Measurements from ENCODE around the gene AK4.
A peak's percentile ranks its signal among the peaks of the same experiment; 100 is the strongest.
"Not testable (repeated sequence)": the region's sequence is repeated elsewhere in the genome, so short reads cannot be mapped to it uniquely, and the experiment has no call there.

The AK4 gene

DNA sequence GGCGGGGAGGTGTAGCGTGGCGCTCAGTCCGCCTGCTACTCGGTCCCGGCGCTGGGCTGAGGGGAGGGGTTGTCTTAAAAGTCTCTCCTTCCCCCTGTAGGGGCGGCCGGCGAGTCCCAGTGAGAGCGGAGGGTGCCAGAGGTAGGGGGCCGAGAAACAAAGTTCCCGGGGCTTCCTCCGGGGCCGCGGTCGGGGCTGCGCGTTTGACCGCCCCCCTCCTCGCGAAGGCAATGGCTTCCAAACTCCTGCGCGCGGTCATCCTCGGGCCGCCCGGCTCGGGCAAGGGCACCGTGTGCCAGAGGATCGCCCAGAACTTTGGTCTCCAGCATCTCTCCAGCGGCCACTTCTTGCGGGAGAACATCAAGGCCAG, at the start of gene AK4:
Gene AK4 (plus strand): TSS at position 26 of the 370 bp plus-strand sequence. CDS start 205 bp downstream, at position 231.
- DNase-seq (ENCODE audit: low read depth in 2 of 2) = not testable (repeated sequence)

GRCh38 chr1:65103807-65104206, 44.2 kb upstream of the AK4 start:
- DNase-seq (ENCODE audit: low read depth in 2 of 2) = no peak

DNA sequence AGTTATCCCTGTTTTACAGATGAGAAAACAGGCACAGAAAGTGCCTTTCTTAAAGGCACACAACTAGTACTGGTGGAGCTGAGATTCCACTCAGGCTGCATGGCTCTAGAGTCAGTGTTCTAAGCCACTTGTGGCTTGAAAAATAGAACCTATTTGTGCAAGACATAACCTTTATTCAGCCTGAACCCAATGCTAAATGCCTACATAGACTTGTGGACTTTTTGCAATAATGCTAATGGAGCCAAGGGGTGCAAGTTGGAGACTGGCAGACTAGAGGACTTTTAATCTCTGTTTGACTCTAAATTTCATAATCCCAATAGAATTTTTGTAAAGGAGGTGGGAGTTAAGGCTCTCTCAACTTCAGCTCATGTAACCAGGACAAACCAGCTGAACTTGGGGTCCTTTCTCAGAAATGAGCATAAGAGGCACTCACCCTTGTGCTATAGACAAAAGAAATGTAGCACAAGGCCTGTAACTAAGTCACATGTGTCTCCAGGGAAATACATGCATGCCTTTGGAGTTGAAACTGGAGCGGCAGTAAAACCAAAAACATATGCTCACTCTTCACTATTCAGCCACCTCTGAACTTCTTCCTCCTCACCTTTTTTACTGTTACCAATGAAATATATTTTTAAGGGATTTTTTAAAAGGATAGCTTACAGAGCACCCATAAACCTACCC, 43.0 kb upstream of the AK4 start:
- DNase-seq (ENCODE audit: low read depth in 2 of 2) = no peak

- DNase-seq (ENCODE audit: low read depth in 2 of 2) = no peak
These were observed 42.4 kb upstream of the AK4 start for GRCh38 chr1:65105596-65105995.

- DNase-seq (ENCODE audit: low read depth in 2 of 2) = no peak
These were observed 39.9 kb upstream of the AK4 start for GRCh38 chr1:65108025-65108642.

GRCh38 chr1:65109487-65109886, 38.5 kb upstream of the AK4 start:
- DNase-seq (ENCODE audit: low read depth in 2 of 2) = no peak

GRCh38 chr1:65112811-65113210, 35.2 kb upstream of the AK4 start:
- no peak for DNase-seq (ENCODE audit: low read depth in 2 of 2)

DNA sequence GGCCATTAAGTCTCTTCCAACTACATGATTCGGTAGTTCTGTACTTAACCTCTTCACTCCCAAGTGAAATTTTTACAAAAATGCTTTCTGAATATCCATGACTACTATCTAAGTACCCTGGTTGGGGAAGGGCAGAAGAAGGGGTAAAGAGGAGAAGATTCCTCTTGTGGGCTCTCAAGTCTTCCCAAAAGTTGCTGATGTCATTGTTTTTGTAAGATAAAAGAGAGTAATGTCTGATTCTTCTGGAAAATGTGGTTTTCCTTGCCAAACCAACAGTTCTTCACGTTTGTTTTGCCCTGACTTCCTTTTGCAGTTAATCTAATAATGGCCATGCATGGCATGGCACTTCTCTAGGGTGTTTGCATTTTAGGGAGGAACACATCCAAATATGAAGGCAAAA, 34.7 kb upstream of the AK4 start:
- no peak for DNase-seq (ENCODE audit: low read depth in 2 of 2)

- DNase-seq (ENCODE audit: low read depth in 2 of 2) = no peak
These were observed 33.7 kb upstream of the AK4 start for GRCh38 chr1:65114322-65114721.

DNA sequence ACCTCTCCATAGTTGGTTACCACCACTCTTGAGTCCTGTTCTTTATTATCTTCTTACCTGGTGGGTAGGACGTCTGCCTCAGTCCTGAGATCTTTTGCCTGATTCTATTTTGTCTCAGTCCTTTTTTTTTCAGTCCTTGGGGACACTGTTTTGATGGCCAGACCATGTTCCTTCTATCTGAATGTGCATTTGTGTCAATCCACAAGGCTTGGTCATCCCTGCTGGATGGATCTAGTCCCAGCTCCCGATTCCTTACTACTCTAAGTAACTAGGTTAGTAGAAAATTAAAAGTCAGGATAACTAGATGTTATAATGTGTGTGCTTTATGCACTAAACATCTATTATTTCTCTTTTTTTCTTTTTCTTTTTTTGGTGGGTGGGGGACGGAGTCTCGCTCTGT, 28.1 kb upstream of the AK4 start:
- DNase-seq (ENCODE audit: low read depth in 2 of 2) = no peak

GRCh38 chr1:65129104-65129503, 18.9 kb upstream of the AK4 start:
- DNase-seq (ENCODE audit: low read depth in 2 of 2) = not testable (repeated sequence)

GRCh38 chr1:65138524-65138923, 9.5 kb upstream of the AK4 start:
- no peak for DNase-seq (ENCODE audit: low read depth in 2 of 2)

- DNase-seq (ENCODE audit: low read depth in 2 of 2) = not testable (repeated sequence)
These were observed 8.2 kb upstream of the AK4 start for GRCh38 chr1:65139793-65140192.

GRCh38 chr1:65141394-65141793, 6.6 kb upstream of the AK4 start:
- no peak for DNase-seq (ENCODE audit: low read depth in 2 of 2)

- DNase-seq (ENCODE audit: low read depth in 2 of 2) = no peak
These were observed 6.1 kb upstream of the AK4 start for GRCh38 chr1:65141918-65142317.

DNA sequence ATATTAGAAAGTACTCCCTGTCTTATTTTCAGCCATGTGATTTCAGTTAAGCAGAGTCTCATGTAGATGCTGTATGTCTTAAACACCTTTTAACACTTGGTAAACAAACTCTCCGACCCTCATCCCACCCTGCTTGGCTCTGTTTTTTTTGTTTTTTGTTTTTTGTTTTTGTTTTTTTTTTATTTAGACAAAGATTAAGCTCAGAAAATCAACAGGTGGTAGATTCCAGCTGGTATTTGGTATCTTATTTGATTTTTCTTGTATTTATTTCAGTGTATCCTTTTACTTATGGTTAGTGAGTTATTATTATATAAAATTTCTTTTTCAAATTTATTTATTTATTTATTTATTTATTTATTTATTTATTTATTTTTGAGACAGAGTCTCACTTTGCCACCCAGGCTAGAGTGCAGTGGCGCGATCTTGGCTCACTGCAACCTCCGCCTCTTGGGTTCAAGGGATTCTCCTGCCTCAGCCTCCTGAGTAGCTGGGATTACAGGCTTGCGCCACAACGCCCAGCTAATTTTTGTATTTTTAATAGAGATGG, 4.8 kb upstream of the AK4 start:
- DNase-seq (ENCODE audit: low read depth in 2 of 2) = not testable (repeated sequence)

DNA sequence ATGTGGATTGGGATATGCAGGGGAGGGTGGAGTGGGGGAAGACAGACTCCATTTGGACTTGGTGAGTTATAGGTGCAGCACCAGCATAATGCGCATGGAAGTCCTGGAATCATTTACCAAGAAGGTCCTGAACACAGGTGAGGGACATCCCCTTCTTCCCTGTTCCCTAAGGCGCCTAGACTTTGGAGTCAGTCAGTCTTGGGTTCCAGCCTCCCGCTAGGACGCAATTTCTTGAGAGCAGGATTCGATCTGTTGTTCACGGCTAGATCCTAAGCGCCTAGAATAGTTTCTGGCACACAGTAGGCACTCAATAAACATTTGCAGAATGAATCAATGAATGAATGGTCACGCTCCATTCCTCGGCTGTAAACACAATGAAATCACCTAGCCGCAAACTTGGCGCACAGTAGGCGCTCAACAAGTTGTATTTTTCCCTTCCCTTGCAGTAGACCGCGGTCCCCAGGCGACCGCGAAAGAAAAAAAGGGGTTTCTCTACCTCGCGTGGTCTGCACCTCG, 1.0 kb upstream of the AK4 start:
- no peak for DNase-seq (ENCODE audit: low read depth in 2 of 2)

DNA sequence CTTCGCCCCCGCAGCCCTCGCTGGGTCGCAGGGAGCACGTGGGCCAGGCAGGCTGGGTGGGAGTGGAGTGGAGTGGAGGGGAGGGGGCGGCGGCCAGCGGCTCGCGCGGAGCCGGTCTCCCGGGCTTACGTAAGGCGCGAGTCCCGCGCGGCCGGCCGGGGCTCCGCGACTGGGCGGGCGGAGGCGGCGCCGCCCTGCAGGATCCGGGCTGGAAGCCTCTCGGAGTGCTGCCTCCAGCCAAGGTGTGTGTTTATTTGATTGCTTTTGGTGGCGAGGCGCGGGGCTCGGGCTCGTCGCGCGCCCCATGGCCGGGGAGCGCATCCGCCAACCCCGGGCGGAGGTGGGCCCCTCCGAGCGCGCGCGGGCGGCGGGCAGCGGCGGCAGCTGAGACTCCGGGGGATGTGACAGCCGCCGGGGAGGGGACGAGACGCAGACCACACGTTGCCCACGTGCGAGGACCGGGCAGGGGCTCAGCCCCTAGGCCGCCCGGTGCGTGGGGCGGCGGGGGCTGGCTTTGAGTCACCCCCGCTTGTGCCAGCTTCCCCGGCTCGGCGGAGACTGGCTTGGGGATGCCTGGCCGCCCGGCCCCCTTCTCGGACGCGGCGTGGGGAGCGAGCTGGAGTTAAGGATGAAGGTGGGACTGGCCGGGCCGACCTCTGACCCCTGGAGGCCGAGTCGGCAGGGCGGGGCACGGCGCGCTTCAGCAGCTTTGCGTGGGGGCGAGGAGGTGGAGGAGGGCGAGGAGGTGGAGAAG, 402 bp upstream of the AK4 start:
- DNase-seq (ENCODE audit: low read depth in 2 of 2) = peak; percentile 26 to 44

GRCh38 chr1:65148548-65149350, 746 bp downstream of the AK4 start:
- DNase-seq (ENCODE audit: low read depth in 2 of 2) = peak; percentile 38 to 68

DNA sequence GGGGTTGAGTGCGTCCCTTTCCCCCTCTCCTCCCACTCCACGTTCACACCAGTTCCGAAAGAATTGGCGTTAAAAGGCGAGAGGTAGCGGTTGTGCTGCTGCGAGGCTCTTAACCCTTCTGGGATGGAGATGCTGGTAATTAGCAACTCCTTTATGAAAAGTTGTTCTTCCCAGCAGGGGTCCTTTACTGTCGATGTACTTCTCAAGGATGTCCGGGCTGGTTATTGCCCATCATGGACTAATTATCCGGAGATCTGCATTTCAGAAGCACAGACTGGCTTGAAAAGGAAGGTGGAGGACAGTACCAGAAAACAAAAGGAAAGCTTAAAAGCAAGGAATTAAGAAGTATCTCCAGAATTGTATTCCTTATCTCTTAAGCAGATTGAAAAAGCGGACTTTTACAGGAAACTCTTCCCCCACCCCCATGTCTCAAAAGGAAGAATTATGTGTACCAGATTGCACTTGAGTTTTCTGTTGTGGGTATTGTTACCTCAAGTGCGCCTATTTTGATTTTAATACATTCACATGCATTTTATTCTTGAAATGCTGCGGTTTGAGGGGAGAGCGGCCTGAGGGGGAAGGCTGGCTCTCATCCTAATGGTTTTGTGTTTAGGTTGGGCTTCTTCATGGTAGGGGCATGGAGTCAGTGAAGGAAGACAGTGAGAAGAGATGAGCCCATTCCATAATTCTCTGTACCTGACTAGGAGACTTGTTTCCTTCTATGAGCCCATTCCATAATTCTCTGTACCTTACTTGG, 1.5 kb downstream of the AK4 start:
- DNase-seq (ENCODE audit: low read depth in 2 of 2) = no peak

GRCh38 chr1:65150108-65150463, 2.1 kb downstream of the AK4 start:
- DNase-seq (ENCODE audit: low read depth in 2 of 2) = no peak

Data from stimulated activated CD4-positive, alpha-beta T cell treated with anti-CD3 and anti-CD28 coated beads, Interleukin-15, amount 100 ng/mL, for 48 hours (primary cell).